ENCODE data around the gene CD1D. TPM values are rescaled to one million over a fixed set of nuclear protein-coding genes. Genes with fewer than 3 reads are reported as not detected.
"Not testable (repeated sequence)": the region's sequence is repeated elsewhere in the genome, so short reads cannot be mapped to it uniquely, and the experiment has no call there.

CD1D gene
- total and polyA plus RNA-seq, 5 experiments from 2014 or later: 0.10 to 0.27 (median 0.15) TPM; not detected in 1

- POLR2A ChIA-PET: no interaction called here
- H3K27me3 Mint-ChIP-seq: peaks cover 10 to 34% (median 24%) of the 10 kb centered on the region in 5 donors
- ATAC-seq (no peak), DNase-seq (no peak)
- no peaks in the 10 kb centered on the region for H3K36me3 Mint-ChIP-seq
- no peaks in the 10 kb centered on the region for H3K9me3 Mint-ChIP-seq
- H3K27ac Mint-ChIP-seq: no peak overlapping the region
- H3K4me3 Mint-ChIP-seq: peak overlapping the region in 1 of 10 donors; percentile 31
- peaks cover 4 to 14% (median 10%) of the 10 kb centered on the region in 4 donors for H3K4me1 Mint-ChIP-seq
Observed at GRCh38 chr1:158204458-158204827, 23.7 kb downstream of the CD1D start.

- ATAC-seq: no peak
- peaks cover 16 to 44% (median 29%) of the 10 kb centered on the region in 5 donors for H3K27me3 Mint-ChIP-seq
- POLR2A ChIA-PET: no interaction called here
Observed at GRCh38 chr1:158208586-158209116, 28.0 kb downstream of the CD1D start.

GRCh38 chr1:158212320-158212719 lies 31.6 kb downstream of the CD1D start:
- H3K27ac Mint-ChIP-seq: no peak overlapping the region
- H3K36me3 Mint-ChIP-seq: no peaks in the 10 kb centered on the region
- H3K9me3 Mint-ChIP-seq: peaks cover 0 to 2% (median 0%) of the 10 kb centered on the region in 9 donors
- peaks cover 17 to 41% (median 30%) of the 10 kb centered on the region in 5 donors for H3K27me3 Mint-ChIP-seq
- no peak overlapping the region for H3K4me3 Mint-ChIP-seq
- ATAC-seq (no peak), DNase-seq (peak in 1 of 10 donors; percentile 45)
- POLR2A ChIA-PET: no interaction called here
- no peaks in the 10 kb centered on the region for H3K4me1 Mint-ChIP-seq

More at GRCh38 chr1:158208586-158209116, 28.0 kb downstream of the CD1D start:
- H3K4me1 Mint-ChIP-seq: peaks cover 4 to 11% (median 9%) of the 10 kb centered on the region in 4 donors
- peaks cover 0 to 2% (median 0%) of the 10 kb centered on the region in 9 donors for H3K9me3 Mint-ChIP-seq
- no peak overlapping the region for H3K4me3 Mint-ChIP-seq
- no peak for DNase-seq
- no peaks in the 10 kb centered on the region for H3K36me3 Mint-ChIP-seq
- no peak overlapping the region for H3K27ac Mint-ChIP-seq

GRCh38 chr1:158223445-158223844 lies 42.8 kb downstream of the CD1D start:
- Mint-ChIP-seq H3K36me3 (peaks cover 0 to 44% (median 17%) of the 10 kb centered on the region in 3 donors), H3K27me3 (peaks cover 4 to 42% (median 22%) of the 10 kb centered on the region in 5 donors), H3K9me3 (peaks cover 5 to 54% (median 37%) of the 10 kb centered on the region in 9 donors)
- H3K27ac Mint-ChIP-seq, H3K4me1 Mint-ChIP-seq, DNase-seq, ATAC-seq, POLR2A ChIA-PET, H3K4me3 Mint-ChIP-seq: not testable (repeated sequence)

- H3K27ac Mint-ChIP-seq: no peak overlapping the region
- H3K36me3 Mint-ChIP-seq: peaks cover 2 to 51% (median 8%) of the 10 kb centered on the region in 3 donors
- no peak overlapping the region for H3K4me3 Mint-ChIP-seq
- H3K27me3 Mint-ChIP-seq: peaks cover 9 to 60% (median 30%) of the 10 kb centered on the region in 5 donors
- DNase-seq: no peak
- ATAC-seq: no peak
- H3K4me1 Mint-ChIP-seq: no peaks in the 10 kb centered on the region
- peaks cover 6 to 45% (median 25%) of the 10 kb centered on the region in 9 donors for H3K9me3 Mint-ChIP-seq
- POLR2A ChIA-PET: no interaction called here
Observed at GRCh38 chr1:158227904-158228623, 47.4 kb downstream of the CD1D start.

Other genes with a start within 250 kb of the CD1D start
- not detected for gene KIRREL1, start 187.2 kb upstream of the CD1D start, total RNA-seq
- not detected for gene KIRREL1, start 187.2 kb upstream of the CD1D start, polyA plus RNA-seq
- gene CD1A, start 73.5 kb downstream of the CD1D start, total RNA-seq: not detected
- gene CD1A, start 73.5 kb downstream of the CD1D start, polyA plus RNA-seq: not detected
- gene CD1C, start 109.0 kb downstream of the CD1D start, total RNA-seq: under 1 TPM in 1 of 2 experiments, not detected in 1; 0.73 TPM
- gene CD1C, start 109.0 kb downstream of the CD1D start, polyA plus RNA-seq: under 1 TPM in 1 of 3 donors, not detected in 2; 0.35 TPM
- not detected for gene CD1B, start 150.6 kb downstream of the CD1D start, total RNA-seq
- not detected for gene CD1B, start 150.6 kb downstream of the CD1D start, polyA plus RNA-seq
- not detected for gene CD1E, start 173.0 kb downstream of the CD1D start, total RNA-seq
- gene CD1E, start 173.0 kb downstream of the CD1D start, polyA plus RNA-seq: not detected
- not detected for gene OR10T2, start 218.6 kb downstream of the CD1D start, total RNA-seq
- gene OR10T2, start 218.6 kb downstream of the CD1D start, polyA plus RNA-seq: not detected
- not detected for gene OR10K2, start 245.3 kb downstream of the CD1D start, total RNA-seq
- gene OR10K2, start 245.3 kb downstream of the CD1D start, polyA plus RNA-seq: not detected

Measured in naive thymus-derived CD8-positive, alpha-beta T cell (primary cell).